Nephron progenitor cell (in vitro differentiated cells): Measurements from ENCODE around the gene DGKB.

Source experiments
- DNase-seq: peaks from one replicate; pipeline ENCODE4 v3.0.0; 2021
- H3K27ac Mint-ChIP-seq: 2 replicates; pipeline ENCODE4 v1.8.0; 2021; ENCODE audit warnings: mild to moderate bottlenecking, moderate library complexity, mixed read lengths
- H3K27me3 Mint-ChIP-seq: 2 replicates; pipeline ENCODE4 v1.8.0; 2021; ENCODE audit warnings: mild to moderate bottlenecking, low read depth, mixed read lengths; ENCODE audit not compliant: poor library complexity
- H3K36me3 Mint-ChIP-seq: 2 replicates; pipeline ENCODE4 v1.8.0; 2021; ENCODE audit warnings: low read depth, mixed read lengths
- H3K4me1 Mint-ChIP-seq: 2 replicates; pipeline ENCODE4 v1.8.0; 2021; ENCODE audit warnings: mixed read lengths
- H3K4me3 Mint-ChIP-seq: 2 replicates; pipeline ENCODE4 v1.8.0; 2021; ENCODE audit warnings: mild to moderate bottlenecking, moderate library complexity, mixed read lengths
- H3K9me3 Mint-ChIP-seq: 2 replicates; pipeline ENCODE4 v1.8.0; 2021; ENCODE audit warnings: mild to moderate bottlenecking, moderate library complexity, mixed read lengths
- CTCF ChIP-seq: fragments of 200-600 bp; sonication (generic); IDR thresholded peaks from 2 replicates; pipeline ENCODE4 v1.5.0; 2021; ENCODE audit warnings: antibody characterized with exemption

The DGKB gene

DNA sequence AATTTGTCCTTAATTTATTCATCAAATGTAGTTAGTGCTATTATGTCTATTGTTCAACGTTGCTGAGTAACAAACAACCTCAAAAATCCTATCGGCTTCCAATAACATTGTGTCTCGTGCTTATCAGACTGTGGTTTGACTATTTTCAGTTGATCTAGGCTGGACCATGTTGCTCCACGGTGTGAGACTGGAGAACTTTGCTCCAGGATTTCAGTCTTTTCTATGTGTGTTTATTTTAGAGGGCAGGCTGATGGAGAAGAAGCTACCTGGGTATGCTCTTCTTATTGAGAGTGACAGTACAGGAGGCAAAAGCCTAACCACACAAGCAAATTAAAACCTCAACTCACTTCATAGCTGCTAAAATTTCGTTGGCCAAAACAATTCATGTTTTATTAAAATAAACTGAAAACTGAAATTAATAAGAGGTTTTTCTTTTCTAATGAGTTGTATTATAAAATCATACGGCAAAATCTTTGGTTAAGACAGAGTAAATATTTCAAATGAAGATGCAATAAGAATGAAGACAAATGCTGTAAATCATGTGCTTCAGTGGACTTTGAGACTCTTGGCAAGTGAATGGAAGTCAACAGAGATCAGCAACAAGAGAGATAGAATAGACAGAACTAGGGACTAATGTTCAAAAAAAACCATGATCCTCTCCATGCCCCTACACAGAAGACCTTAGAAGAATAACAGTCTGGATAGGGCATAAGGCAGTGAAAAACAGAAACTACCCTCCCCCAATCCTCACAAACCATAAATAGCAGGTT lies 495.1 kb downstream of the DGKB start:
- H3K9me3 Mint-ChIP-seq, result no peaks in the 10 kb centered on the region
- DNase-seq, result no peak
- no peaks in the 10 kb centered on the region for H3K27me3 Mint-ChIP-seq
- no peak overlapping the region for H3K27ac Mint-ChIP-seq
- H3K36me3 Mint-ChIP-seq, result no peaks in the 10 kb centered on the region
- H3K4me3 Mint-ChIP-seq, result no peak overlapping the region
- H3K4me1 Mint-ChIP-seq, result no peaks in the 10 kb centered on the region
- TF ChIP-seq CTCF, result no peak

- Mint-ChIP-seq H3K27ac (no peak overlapping the region), H3K9me3 (no peaks in the 10 kb centered on the region), H3K36me3 (no peaks in the 10 kb centered on the region), H3K4me3 (no peak overlapping the region), H3K4me1 (no peaks in the 10 kb centered on the region), H3K27me3 (no peaks in the 10 kb centered on the region)
- no peak for TF ChIP-seq CTCF
- no peak for DNase-seq
These were observed 499.0 kb downstream of the DGKB start for GRCh38 chr7:14403587-14403986.

DNA sequence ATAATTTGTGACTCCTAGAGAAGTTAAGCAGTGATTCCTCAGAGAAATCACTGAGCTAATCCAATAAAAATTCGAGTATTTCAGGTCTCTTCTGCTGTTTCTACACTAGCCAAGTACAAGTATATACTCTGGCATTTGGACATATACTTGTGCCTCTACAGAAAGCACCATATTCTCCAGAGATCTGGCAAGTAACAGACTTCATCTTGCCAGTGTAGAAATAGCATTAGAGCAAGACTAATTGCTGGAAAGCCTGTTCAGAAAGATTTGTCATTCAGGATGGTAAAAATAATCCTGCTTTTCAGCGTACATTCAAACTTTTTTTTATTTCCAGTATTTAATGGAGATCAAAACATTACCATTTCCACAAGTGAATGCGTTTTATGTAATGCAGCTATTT lies 502.3 kb downstream of the DGKB start:
- Mint-ChIP-seq H3K4me1 (no peaks in the 10 kb centered on the region), H3K36me3 (no peaks in the 10 kb centered on the region), H3K4me3 (no peak overlapping the region), H3K27ac (no peak overlapping the region), H3K27me3 (no peaks in the 10 kb centered on the region), H3K9me3 (no peaks in the 10 kb centered on the region)
- DNase-seq, result no peak
- no peak for TF ChIP-seq CTCF

DNA sequence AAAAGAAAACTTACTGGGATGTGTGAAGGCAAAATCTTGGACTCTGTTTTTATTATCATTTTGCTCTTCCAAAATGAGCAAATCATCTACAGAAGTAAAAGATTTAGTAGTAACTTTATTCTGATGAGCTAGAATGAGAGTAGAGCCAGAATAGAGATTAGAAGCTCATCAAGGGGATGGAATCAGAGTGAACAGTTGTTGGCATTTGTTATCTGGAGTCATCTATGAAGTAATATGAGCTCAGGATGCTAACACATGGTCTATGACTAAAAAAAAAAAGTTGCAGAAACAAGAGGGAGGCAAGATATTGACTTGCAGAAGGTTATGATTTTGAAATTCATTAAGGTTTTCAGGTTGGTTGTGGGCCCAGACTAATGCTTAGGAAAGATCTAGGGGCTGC lies 504.0 kb downstream of the DGKB start:
- Mint-ChIP-seq H3K4me3 (no peak overlapping the region), H3K9me3 (no peaks in the 10 kb centered on the region), H3K4me1 (no peaks in the 10 kb centered on the region), H3K27ac (no peak overlapping the region), H3K27me3 (no peaks in the 10 kb centered on the region), H3K36me3 (no peaks in the 10 kb centered on the region)
- TF ChIP-seq CTCF, result no peak
- no peak for DNase-seq

DNA sequence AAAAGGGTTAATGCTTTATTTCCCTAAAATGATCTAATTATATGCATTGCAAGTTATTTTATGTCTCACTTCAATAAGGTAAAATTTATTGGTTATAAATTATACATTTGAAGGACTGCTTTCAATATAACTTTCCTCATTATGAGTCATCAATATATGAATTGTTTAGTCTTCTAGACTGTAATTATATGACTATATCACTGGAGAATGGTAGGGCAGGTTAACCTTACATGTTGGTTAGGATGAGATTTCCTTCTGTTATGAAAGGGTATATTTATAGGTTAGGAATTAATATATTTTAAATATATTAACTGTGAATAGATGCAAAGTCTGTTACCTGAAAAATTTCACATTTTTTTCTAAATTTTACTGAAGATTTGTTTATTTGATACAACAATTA lies 506.7 kb downstream of the DGKB start:
- TF ChIP-seq CTCF, result no peak
- H3K36me3 Mint-ChIP-seq, result no peaks in the 10 kb centered on the region
- no peaks in the 10 kb centered on the region for H3K9me3 Mint-ChIP-seq

GRCh38 chr7:14394786-14395185 lies 507.8 kb downstream of the DGKB start:
- Mint-ChIP-seq H3K4me1 (no peaks in the 10 kb centered on the region), H3K9me3 (no peaks in the 10 kb centered on the region), H3K36me3 (no peaks in the 10 kb centered on the region), H3K27ac (no peak overlapping the region), H3K27me3 (no peaks in the 10 kb centered on the region), H3K4me3 (no peak overlapping the region)
- TF ChIP-seq CTCF, result no peak
- no peak for DNase-seq

More for the DNA sequence above, 506.7 kb downstream of the DGKB start:
- H3K27me3 Mint-ChIP-seq, result no peaks in the 10 kb centered on the region
- H3K27ac Mint-ChIP-seq, result no peak overlapping the region
- H3K4me3 Mint-ChIP-seq, result no peak overlapping the region
- no peak for DNase-seq
- H3K4me1 Mint-ChIP-seq, result no peaks in the 10 kb centered on the region
